Stimulated activated CD4-positive, alpha-beta T cell treated with anti-CD3 and anti-CD28 coated beads, Interleukin-2, amount 100 ng/mL, for 24 hours (primary cell): ENCODE data around the gene OLFML1.
"Not testable (repeated sequence)": the region's sequence is repeated elsewhere in the genome, so short reads cannot be mapped to it uniquely, and the experiment has no call there.

Experiments used
- DNase-seq, 2 donors: peaks; one replicate each; pipeline ENCODE4 v3.0.0-alpha.2; 2020

The OLFML1 gene

DNA sequence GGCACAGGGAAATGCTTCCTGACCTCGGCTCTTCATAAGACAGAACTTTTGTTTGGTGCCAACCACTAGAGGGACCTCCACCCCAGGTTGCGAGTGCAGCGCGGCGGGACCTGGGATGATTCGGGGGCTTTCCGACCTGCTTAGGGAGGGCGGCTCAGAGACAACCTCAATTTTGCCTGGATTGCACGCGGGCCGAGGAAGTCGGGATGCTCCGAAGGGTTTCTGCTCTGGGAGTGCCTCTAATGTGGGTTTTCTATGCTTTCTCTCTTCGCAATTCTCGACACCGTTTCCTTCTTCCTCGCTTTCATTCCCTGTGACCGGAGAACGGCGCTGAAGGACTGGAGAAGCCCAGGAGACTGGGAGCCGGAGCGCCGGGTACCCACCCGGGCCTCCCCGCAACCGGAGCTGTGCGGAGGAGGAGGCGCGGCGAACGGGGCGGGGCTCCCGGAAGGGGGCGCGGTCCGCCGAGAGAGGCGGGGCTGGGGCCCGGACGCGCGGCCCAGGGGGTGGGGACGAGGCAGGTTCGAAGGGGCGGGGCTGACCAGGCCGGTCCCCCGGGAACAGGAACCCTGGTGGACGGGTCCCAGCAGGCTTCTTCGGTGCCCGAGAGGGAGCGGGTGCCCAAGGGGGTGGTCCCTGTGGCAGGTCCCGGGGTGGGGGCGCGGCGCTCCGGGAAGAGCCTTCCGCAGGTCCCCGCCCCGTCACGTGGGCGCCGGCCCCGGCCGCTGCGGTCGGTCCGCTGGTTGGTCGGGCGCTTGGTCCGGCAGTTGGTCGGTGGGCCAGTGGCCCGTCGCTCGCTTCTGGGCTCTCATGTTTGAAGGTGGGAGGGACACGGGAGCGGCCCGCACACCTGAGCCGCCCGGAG lies 28.2 kb downstream of the OLFML1 start, which contains the start of gene PPFIBP2:
Gene PPFIBP2, plus strand, starts transcription at position 766 of the 865 bp plus-strand sequence. CDS start 35,477 bp downstream, outside the sequence.
- peak; percentile 84 to 87 for DNase-seq

- peak in 1 of 2 donors; percentile 33 for DNase-seq
These were observed 28.8 kb downstream of the OLFML1 start for GRCh38 chr11:7514099-7514591.

- DNase-seq: no peak
These were observed 30.2 kb downstream of the OLFML1 start for GRCh38 chr11:7515447-7515886.

DNA sequence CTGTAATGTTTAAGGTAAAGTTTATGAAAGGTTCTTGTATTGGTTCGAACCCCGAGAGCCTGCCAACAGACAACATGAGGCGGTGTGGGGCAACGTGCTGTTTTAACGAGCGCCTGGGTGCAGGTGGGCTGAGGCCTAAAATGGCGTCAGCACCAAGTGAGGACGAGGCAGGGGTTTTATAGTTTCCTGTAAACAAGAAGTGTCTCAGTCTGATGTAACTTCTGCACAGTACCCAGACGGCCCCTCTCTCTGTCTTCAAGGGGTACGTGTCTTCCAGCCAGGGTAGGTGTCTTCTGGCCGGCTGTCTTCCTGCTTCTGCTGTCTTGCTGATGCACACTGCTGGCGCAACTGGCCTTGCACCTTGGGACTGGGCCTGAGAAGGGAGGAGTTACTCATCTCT lies 31.2 kb downstream of the OLFML1 start:
- DNase-seq: no peak

GRCh38 chr11:7517743-7518142 lies 32.4 kb downstream of the OLFML1 start:
- DNase-seq: not testable (repeated sequence)

DNA sequence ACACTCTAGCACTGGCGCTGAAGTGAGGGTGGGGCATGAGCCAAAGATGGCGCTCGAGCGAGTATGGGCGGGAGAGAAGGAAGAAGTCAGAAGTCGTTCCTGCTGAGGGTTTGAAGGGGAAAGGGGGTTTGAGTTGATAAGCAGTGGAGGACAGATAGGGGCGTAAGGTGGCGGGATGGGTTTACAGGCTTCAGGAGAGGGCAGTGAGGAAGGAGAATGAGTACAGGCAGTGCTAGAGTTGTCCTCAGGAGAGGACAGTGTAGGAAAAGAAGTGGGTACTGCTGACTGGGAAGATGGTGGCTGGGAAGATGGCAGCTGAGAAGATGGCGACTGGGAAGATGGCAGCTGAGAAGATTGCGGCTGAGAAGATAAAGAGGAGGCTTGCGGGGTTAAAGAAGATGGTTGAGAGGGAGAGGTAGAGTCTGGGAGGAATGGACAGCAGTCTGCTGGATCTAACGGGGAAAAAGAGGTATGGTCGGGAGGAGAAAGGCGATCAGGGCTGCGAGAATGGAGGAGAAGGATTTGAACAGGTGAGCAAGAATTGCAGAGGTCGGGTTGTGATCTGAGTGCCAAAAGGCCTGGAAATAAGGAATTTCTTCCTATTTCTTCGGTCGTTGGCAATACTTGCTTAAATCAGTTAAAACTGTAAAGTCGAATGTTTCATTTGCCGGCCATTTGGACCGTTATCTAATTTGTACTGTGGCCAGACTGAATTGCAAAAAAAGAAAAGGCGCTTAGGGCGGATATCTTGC lies 33.7 kb downstream of the OLFML1 start:
- no peak for DNase-seq

DNA sequence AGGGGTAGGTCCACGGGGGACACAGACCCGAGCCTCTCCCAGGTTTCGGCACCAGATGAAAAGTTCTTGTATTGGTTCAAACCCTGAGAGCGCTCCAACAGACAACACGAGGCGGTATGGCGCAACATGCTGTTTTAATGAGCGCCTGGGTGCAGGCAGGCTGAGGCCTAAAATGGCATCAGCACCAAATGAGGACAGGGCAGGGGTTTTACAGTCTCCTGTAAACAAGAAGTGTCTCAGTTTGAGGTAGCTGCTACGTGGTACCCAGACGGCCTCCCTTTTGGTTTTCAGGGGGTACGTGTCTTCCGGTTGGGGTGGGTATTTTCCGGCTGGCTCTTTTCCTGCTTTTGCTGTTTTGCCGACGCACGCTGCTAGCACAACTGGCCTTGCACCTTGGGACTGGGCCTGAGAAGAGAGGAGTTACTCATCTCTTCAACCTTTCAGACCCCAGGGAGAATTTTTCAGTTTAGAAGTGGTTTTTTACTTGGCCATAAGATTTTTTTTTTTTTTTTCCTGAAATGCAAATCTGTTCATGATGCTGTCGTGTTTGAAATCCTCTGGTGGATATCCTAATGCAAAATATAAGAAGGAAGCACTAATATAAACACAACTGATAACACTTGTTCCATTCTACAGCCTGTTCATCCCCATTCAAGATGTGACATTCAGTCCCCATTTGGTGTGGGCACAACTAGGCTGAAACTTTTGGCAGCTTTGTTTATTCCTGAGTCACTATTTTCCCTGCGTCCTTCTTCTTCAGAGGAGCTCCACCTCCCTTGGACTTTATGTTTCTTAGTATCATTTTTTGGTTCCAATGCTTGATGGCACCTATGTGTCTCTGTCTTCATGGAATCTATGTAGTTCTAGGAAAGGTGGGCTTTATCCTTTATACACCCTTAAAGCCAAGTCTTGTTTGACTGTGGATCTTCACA lies 35.0 kb downstream of the OLFML1 start:
- no peak for DNase-seq

DNA sequence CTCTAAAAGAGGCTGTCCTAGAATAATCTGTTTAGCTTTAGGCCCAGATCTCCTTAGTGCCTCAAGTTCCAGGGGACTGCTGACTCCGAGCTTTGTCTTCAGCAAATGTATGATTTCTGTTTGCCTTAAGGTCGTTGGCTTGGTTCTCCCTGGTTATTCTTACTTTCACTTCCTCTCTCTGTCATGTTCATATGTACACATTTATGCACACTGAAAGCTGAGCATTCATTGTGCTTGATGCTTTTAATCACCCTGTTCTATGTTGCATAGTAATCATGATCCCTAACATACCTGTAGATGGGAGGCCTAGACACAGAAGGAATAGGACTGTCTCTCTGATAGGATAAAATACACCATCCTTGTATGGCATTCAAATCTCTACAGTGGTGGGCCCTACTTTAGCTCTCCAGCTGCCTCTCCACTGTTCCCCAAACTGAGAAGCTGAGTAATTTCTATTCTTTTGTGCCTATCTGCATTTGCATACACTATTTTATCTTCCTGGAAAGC lies 35.7 kb downstream of the OLFML1 start:
- no peak for DNase-seq

- no peak for DNase-seq
These were observed 36.8 kb downstream of the OLFML1 start for GRCh38 chr11:7522121-7522520.

GRCh38 chr11:7522546-7522945 lies 37.2 kb downstream of the OLFML1 start:
- DNase-seq: no peak

DNA sequence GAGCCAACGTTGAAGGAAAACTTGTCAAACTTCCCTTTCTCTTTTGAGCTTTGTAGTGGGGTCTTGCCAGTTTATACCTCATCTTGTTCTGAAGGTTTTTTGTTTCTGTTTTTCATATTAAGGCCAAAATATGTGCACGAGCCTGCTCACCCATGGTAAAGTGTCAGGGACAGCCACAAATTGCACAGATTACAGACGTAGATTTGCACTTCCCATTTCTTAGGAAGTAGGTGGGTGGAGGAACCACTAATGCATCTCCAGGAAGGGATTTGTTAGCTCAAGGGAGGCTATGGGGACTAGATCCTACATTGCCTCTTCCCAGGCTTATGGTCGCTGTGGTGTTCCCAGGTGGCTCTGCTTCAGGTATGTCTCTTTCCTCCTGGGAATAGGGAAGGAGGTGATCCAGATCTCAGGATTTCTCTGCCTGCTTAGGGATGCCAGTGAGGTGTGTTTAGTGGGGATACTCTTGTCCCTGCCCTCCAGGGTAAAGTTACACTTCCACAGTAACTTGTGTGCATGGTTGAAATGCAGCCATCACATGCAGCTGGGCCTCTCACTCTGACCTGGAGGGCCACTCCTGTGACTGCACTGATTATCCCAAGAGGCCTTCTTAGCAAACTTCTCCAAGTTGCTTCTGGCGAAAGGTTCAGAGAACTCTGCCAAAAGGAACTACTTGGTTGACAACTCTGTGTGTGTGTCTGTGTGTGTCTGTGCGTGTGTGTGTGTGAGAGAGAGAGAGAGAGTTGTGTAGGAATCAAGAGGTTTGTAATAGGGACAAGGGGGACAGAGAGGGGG lies 38.3 kb downstream of the OLFML1 start:
- DNase-seq: no peak

DNA sequence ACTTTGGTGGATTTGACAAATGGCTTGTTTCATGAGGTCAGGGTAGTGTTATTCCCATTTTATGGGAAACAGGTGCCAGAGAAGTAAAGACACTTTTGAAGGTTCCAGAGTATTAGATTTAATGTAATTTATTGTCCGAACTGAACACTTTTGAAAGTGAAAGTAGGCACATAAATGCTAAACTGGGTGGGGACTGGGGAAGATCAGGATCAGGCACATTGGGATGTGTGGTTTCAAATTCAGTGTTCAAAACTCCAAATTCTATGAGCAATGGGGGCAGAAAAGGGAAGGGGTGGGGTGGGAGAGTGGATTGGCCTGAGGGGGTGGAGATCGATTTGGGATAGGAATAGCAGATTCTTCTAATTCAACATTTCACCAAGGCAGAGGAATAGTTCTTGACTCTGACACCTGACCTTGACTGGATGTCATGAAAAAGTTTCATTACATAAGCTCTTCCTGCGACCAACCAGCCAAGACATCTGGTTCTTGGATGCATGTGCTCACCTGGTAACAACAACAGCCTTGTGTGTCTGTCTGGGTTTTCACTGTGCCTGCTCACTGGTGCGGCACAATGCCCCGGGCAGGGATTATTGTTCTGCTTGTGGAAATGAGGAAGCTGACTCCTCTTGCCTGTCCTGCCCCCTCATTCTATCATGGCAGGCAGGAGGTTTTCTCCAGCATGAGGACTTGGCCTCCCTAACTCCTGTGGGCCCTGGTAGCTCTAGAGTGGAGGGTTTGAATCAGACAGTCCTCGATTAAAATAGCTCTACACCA lies 39.3 kb downstream of the OLFML1 start:
- DNase-seq: no peak

GRCh38 chr11:7525424-7525823 lies 40.1 kb downstream of the OLFML1 start:
- DNase-seq: no peak

GRCh38 chr11:7527029-7527428 lies 41.7 kb downstream of the OLFML1 start:
- peak in 1 of 2 donors; percentile 23 for DNase-seq

DNA sequence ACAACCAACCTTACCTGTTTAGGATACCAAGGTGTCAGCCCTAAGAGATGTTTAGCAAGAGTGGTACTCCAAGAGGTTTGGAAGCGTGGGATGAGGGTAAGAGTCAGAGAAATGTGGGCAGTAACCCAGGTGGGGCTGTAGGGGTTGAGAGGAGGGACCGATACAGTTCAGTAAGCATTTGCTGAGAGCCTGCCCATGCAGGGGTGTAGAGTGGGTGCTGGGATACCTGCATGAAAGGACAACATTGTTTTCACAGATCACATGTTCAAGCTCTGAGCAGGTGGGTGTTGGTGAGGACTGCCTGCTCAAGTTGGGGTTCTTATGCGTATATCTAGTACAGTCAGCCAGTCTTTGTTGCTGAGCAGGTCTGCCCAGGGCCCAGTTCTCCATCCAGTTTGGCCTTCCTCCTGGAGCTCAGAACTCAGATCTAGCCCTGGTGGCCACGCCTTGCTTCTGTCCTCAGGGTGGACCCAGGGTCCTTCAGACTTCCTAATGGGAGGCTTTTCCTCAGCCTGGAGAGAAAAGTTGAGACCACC lies 43.3 kb downstream of the OLFML1 start:
- DNase-seq: no peak

DNA sequence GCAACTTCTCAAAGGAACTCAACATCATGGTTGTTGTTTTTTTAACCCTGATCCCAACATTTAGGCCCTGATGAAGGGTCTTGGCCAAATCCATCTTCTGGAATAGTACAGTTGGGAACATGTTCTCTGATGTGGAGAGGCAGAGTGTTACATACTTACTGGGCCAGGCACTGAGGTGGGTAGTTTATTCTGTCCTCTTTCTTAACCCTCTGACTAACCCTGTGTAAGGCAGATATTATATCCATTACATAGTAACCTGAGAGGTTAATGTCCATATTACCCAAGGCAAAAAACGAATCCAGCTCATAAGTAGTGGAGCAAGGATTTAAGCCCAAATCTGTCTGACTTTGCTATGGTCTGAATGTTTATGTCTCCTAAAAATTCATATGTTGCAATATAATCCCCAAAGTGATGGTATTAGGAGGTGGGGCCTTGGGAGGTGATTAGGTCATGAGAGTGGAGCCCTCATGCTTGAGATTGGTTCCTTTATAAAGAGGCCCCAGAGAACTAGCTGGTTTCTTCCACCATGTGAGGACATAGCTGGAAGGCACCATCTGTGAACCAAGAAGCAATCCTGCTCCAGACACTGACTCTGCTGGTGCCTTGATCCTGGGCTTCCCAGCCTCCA lies 44.8 kb downstream of the OLFML1 start:
- DNase-seq: no peak

- no peak for DNase-seq
These were observed 45.7 kb downstream of the OLFML1 start for GRCh38 chr11:7531011-7531410.

- DNase-seq: no peak
These were observed 47.3 kb downstream of the OLFML1 start for GRCh38 chr11:7532405-7533145.
